IMR-90 (cell line): ENCODE measurements around the gene PLEKHG7. TPM values are rescaled to one million over a fixed set of nuclear protein-coding genes. Genes with fewer than 3 reads are reported as not detected.

Source experiments
- ATAC-seq: fragments of 200-7000 bp; cut with Tn5 transposase; 2 replicates; pipeline ENCODE4 v1.9.1; 2020; ENCODE audit warnings: low read depth, mild to moderate bottlenecking, moderate library complexity
- BruUV-seq: library from RNA; stranded (reverse); fragments of 400-500 nt; replicated peaks from 2 replicates; lab custom pipeline; 2021; lab: Mats Ljungman, UMichigan
- CTCF ChIA-PET: fragments of 300-600 bp; formaldehyde crosslinking; extraction: SDS; loops from one replicate; lab custom pipeline; 2021; ENCODE audit warnings: antibody characterized with exemption; lab: Yijun Ruan, JAX
- POLR2A ChIA-PET: fragments of 300-600 bp; sonication (Branson Sonifier 250); formaldehyde crosslinking; loops from one replicate; lab custom pipeline; 2022; ENCODE audit warnings: antibody characterized with exemption; ENCODE audit not compliant: unreplicated experiment; lab: Charles Lee
- DNase-seq: peaks from one replicate; pipeline ENCODE4 v3.0.0; 2013
- H2AFZ ChIP-seq: replicated peaks from 2 replicates; pipeline ENCODE3; 2013; ENCODE audit warnings: low read length, mild to moderate bottlenecking; ENCODE audit not compliant: poor library complexity
- H2AK5ac ChIP-seq: 2 replicates; pipeline ENCODE4 v1.6.1; 2013; ENCODE audit warnings: low read depth, low read length, inconsistent platforms
- H2AK9ac ChIP-seq: replicated peaks from 2 replicates; pipeline ENCODE3; 2013; ENCODE audit warnings: mild to moderate bottlenecking, low read depth, low read length, moderate library complexity; ENCODE audit not compliant: poor library complexity
- H2BK120ac ChIP-seq: 2 replicates; pipeline ENCODE4 v1.6.1; 2013; ENCODE audit warnings: low read depth, low read length, inconsistent platforms
- H2BK15ac ChIP-seq: 3 replicates; pipeline ENCODE4 v1.6.1; 2013; ENCODE audit warnings: low read depth, low read length, inconsistent platforms
- H2BK20ac ChIP-seq: 2 replicates; pipeline ENCODE4 v1.6.1; 2013; ENCODE audit warnings: low read depth, mild to moderate bottlenecking, inconsistent platforms, low read length, moderate library complexity
- H2BK5ac ChIP-seq: 2 replicates; pipeline ENCODE4 v1.6.1; 2013; ENCODE audit warnings: mild to moderate bottlenecking, low read depth, low read length, inconsistent platforms; ENCODE audit not compliant: poor library complexity, severe bottlenecking
- H3K14ac ChIP-seq: replicated peaks from 2 replicates; pipeline ENCODE4 v1.6.1; 2013; ENCODE audit warnings: low read depth, low read length, inconsistent platforms
- H3K18ac ChIP-seq: 2 replicates; pipeline ENCODE4 v1.6.1; 2013; ENCODE audit warnings: low read depth, low read length, control low read depth
- H3K23ac ChIP-seq: 2 replicates; pipeline ENCODE4 v1.6.1; 2013; ENCODE audit warnings: low read depth, low read length, inconsistent platforms
- H3K27ac ChIP-seq: 2 replicates; pipeline ENCODE4 v1.5.1; 2013; ENCODE audit warnings: mild to moderate bottlenecking, control low read depth, low read length; ENCODE audit not compliant: insufficient read depth
- H3K27me3 ChIP-seq: 2 replicates; pipeline ENCODE4 v1.6.1; 2013; ENCODE audit warnings: low read length; ENCODE audit not compliant: control insufficient read depth, insufficient read depth
- H3K36me3 ChIP-seq: 2 replicates; pipeline ENCODE4 v1.6.1; 2013; ENCODE audit warnings: low read length, mixed read lengths; ENCODE audit not compliant: control insufficient read depth, insufficient read depth
- H3K4ac ChIP-seq: 2 replicates; pipeline ENCODE4 v1.6.1; 2013; ENCODE audit warnings: low read depth, low read length, inconsistent platforms
- H3K4me1 ChIP-seq: 2 replicates; pipeline ENCODE4 v1.6.1; 2013; ENCODE audit warnings: low read length, mixed read lengths; ENCODE audit not compliant: control insufficient read depth, insufficient read depth
- H3K4me2 ChIP-seq: 2 replicates; pipeline ENCODE4 v1.6.1; 2013; ENCODE audit warnings: low read depth, mild to moderate bottlenecking, control low read depth, low read length, moderate library complexity
- H3K4me3 ChIP-seq: 2 replicates; pipeline ENCODE4 v1.5.1; 2013; ENCODE audit warnings: low read depth, mild to moderate bottlenecking, control low read depth, low read length, moderate library complexity; ENCODE audit not compliant: insufficient read depth
- H3K56ac ChIP-seq: 2 replicates; pipeline ENCODE4 v1.6.1; 2013; ENCODE audit warnings: low read length, inconsistent platforms; ENCODE audit not compliant: insufficient read depth; ENCODE audit errors: extremely low read depth
- H3K79me1 ChIP-seq, 2 experiments: 2 replicates each; pipeline ENCODE4 v1.6.1; 2013; ENCODE audit warnings: low read length in 2 of 2, inconsistent platforms in 1 of 2, low read depth in 1 of 2
- H3K9ac ChIP-seq: 2 replicates; pipeline ENCODE4 v1.6.1; 2013; ENCODE audit warnings: low read depth, low read length, control low read depth
- H3K9me1 ChIP-seq: 2 replicates; pipeline ENCODE4 v1.6.1; 2013; ENCODE audit warnings: low read length, inconsistent platforms; ENCODE audit not compliant: insufficient read depth
- H3K9me3 ChIP-seq: 2 replicates; pipeline ENCODE4 v1.6.1; 2013; ENCODE audit warnings: low read length; ENCODE audit not compliant: control insufficient read depth, insufficient read depth
- H4K20me1 ChIP-seq: 2 replicates; pipeline ENCODE4 v1.6.1; 2013; ENCODE audit warnings: low read length, inconsistent platforms; ENCODE audit not compliant: insufficient read depth
- H4K5ac ChIP-seq: 2 replicates; pipeline ENCODE4 v1.6.1; 2013; ENCODE audit warnings: mild to moderate bottlenecking, low read depth, low read length, control low read depth
- H4K8ac ChIP-seq, 2 experiments: 2 replicates each; pipeline ENCODE4 v1.6.1; 2013; ENCODE audit warnings: low read depth in 2 of 2, low read length in 2 of 2, control low read depth in 1 of 2, inconsistent platforms in 1 of 2
- H4K91ac ChIP-seq: 2 replicates; pipeline ENCODE4 v1.6.1; 2013; ENCODE audit warnings: low read depth, low read length, inconsistent platforms; ENCODE audit not compliant: insufficient read depth
- CEBPB ChIP-seq: IDR thresholded peaks from 2 replicates; pipeline ENCODE4 v1.6.1; 2012; ENCODE audit warnings: low read depth, low read length, improper control_type of control experiment
- MAFK ChIP-seq: IDR thresholded peaks from 2 replicates; pipeline ENCODE4 v1.6.1; 2012; ENCODE audit warnings: low read depth, low read length, improper control_type of control experiment
- RCOR1 ChIP-seq: IDR thresholded peaks from 2 replicates; pipeline ENCODE4 v1.6.1; 2012; ENCODE audit warnings: mild to moderate bottlenecking, low read length, improper control_type of control experiment; ENCODE audit not compliant: insufficient replicate concordance
- WGBS, 2 experiments: methylation state at CpG; one replicate each; pipeline versions ENCODE4 v1.1.5 to v1.1.7; 2013; ENCODE audit warnings: missing lambda C conversion rate in 2 of 2; ENCODE audit not compliant: insufficient read length in 1 of 2; ENCODE audit errors: extremely low coverage in 2 of 2; 5-methylcytosine and 5-hydroxymethylcytosine counted together
- dilution Hi-C: fragments of 300-500 bp; cut with HindIII; formaldehyde crosslinking; loops from one replicate; pipeline ENCODE4 v1.14.3; 2018; ENCODE audit warnings: low sequenced_read_pairs; ENCODE audit not compliant: unreplicated experiment
- in situ Hi-C: fragments of 300-500 bp; cut with MboI; formaldehyde crosslinking; loops from 3 replicates; pipeline ENCODE4 v1.14.3; 2019; ENCODE audit warnings: low sequenced_read_pairs, inconsistent platforms, mixed read lengths
- intact Hi-C: fragments of 100-400 bp; cut with micrococcal nuclease; formaldehyde crosslinking; loops from 2 replicates; pipeline ENCODE4 v1.10.0; 2022
- polyA plus RNA-seq, 3 experiments: library from polyadenylated mRNA; depleted of rRNA; stranded (reverse); fragments of >200 nt; gene quantifications; 2 replicates each; pipeline ENCODE4 v1.2.3, GENCODE V29; 2012; ENCODE audit warnings: low replicate concordance in 1 of 3
- total RNA-seq: library from RNA; depleted of rRNA; stranded (reverse); fragments of >200 nt; gene quantifications from 2 replicates; pipeline ENCODE4 v1.2.3, GENCODE V29; 2012

The PLEKHG7 gene
- total and polyA plus RNA-seq, 2 of the 4 experiments (the other 2 are of a cell fraction) = not detected

DNA sequence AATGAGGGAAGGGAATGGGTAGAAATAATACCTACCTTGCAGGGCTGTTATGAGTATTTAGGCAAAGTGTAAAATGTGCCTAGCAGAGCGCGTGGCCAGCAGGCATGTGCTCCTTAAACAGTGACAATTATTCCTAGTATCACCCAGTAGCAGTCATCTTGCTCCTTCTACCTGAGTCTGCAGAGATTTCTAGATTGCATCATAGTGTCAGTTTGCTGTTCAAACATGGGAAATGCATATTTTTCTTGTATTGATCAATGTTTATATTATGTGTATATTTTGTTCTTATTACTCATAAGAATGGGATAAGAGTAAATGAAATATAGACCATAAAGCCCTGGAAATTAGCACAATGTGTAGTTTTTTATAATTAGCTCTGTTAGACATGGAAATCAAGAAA is 37.3 kb upstream of the PLEKHG7 start:
- Histone ChIP-seq H3K14ac (no peak overlapping the region), H2BK5ac (no peak overlapping the region), H3K36me3 (no peaks in the 10 kb centered on the region), H4K20me1 (no peaks in the 10 kb centered on the region), H3K9me3 (no peaks in the 10 kb centered on the region), H3K27ac (no peak overlapping the region), H3K4me3 (no peak overlapping the region), H3K23ac (no peak overlapping the region), H2BK120ac (no peak overlapping the region), H3K79me1 (no peaks in the 10 kb centered on the region), H3K4me1 (no peaks in the 10 kb centered on the region), H3K18ac (no peak overlapping the region), H2AK5ac (no peak overlapping the region), H3K4ac (no peak overlapping the region), H4K5ac (no peak overlapping the region), H3K27me3 (peaks cover 9% of the 10 kb centered on the region), H3K9ac (no peak overlapping the region), H3K56ac (no peak overlapping the region), H4K8ac (no peak overlapping the region), H4K91ac (no peak overlapping the region), H3K9me1 (no peaks in the 10 kb centered on the region), H2BK20ac (no peak overlapping the region), H2BK15ac (no peak overlapping the region), H2AK9ac (no peak overlapping the region), H3K4me2 (no peak overlapping the region), H2AFZ (no peak overlapping the region)
- no CpG with 5 or more reads among the region's 2 CpGs for WGBS, 2 experiments
- peak; percentile 46 for TF ChIP-seq CEBPB
- TF ChIP-seq MAFK = no peak
- TF ChIP-seq RCOR1 = no peak
- ATAC-seq = no peak
- ChIA-PET CTCF (no interaction called here), POLR2A (no interaction called here)
- BruUV-seq = no TSS peak
- intact Hi-C loops (no loop called here), dilution Hi-C loops (no loop called here), in situ Hi-C loops (no loop called here)
- DNase-seq = no peak
